Right lobe of liver (tissue), 4 donors: ENCODE measurements around the gene SLC39A13.

Experiments
- CTCF ChIP-seq, 4 donors: fragments of 200-600 bp in 3 of 4; fragments of 450-650 bp in 1 of 4; IDR thresholded peaks; one replicate each; pipeline versions ENCODE4 v1.5.1 to v1.8.0; 2016 to 2022; ENCODE audit warnings: antibody characterized with exemption in 4 of 4, mild to moderate bottlenecking in 2 of 4
- POLR2A ChIP-seq: fragments of 450-650 bp; IDR thresholded peaks from one replicate; pipeline ENCODE4 v1.6.1; 2017; ENCODE audit warnings: antibody characterized with exemption, mild to moderate bottlenecking
- donor health status: DM: no; HTN: no; CAD: no.
- donor health status: DM: no; HTN: no; CAD: no.
- donor health status: DM: no; HTN: yes; CAD: no.

- TF ChIP-seq POLR2A (no peak), CTCF (IDR thresholded peaks at IDR 0.05) (no peak)
Observed at GRCh38 chr11:47408598-47409439, 429 bp downstream of the SLC39A13 start.
